CD4-positive, alpha-beta T cell treated with Interleukin-17A for 1 hour (primary cell): ENCODE data around the gene PAPOLB.

Source experiments
- DNase-seq: peaks from one replicate; pipeline ENCODE4 v3.0.0-alpha.2; 2020

Gene PAPOLB

DNA sequence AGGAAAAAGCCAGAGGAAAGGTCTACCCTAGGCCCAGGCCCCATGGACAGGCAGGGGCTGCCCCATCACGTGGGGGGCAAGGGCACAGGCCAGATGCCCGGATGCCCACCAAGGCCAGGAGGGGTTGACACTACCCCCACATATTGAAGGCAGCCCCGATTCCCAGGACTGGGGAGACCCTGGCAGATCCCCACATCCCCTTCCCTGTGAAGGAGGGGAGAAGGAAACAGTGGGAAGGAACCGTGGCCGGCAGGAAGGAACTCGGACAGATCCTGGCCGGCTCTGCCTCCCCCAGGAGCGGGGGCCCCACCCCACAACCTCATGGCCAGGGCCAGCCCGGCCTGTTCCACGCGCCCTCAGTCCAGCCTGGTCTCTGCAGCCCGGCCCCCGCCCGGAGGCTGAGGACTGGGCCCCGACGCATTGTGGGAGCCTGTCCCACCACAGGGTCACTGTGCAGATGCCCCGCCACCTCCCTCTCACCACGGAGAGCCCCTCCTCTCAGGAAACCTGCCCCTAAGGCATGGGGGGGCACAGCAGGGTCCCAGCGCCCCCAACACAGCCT is 41.3 kb downstream of the PAPOLB start:
- DNase-seq: no peak

DNA sequence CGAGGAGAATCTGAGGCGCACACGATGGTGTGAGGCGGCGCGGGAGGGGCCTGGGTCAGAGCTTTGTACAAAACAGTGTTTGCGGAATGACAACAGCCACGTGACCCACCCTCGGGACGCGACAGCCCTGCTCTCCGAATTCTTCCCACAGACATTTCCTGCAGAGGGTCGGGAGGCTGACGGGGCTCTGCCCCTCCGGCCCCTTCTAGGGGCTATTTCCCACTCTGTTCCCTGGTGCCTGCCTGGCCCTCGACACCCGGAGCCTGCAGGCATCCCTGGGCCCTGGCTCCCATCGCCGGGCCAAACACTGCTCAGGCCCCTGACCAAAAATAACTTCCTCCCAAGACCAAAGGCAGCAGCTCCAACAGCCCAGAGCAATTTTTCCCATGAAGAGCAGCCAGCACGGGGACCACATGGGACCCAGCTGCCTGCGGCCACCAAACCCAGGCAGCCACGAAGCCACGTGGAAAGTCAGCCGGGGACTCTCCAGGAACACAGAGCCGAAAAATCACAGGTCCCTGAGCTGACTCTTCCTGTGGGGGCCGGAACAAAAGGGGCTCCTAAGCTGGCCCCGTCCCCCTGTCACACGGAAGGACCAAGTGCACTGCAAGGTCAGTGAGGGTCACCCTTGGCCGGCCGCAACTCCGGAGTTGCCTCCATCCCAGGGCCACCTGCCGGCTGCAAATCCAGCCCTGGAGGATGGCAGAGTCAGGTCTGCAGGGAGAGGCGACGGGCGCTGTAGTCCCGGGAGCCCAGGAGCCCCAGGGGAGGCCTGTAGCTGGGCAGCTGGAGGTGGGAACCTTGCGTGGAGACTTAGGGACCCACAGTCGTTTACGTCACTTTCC is 42.0 kb downstream of the PAPOLB start:
- no peak for DNase-seq

DNA sequence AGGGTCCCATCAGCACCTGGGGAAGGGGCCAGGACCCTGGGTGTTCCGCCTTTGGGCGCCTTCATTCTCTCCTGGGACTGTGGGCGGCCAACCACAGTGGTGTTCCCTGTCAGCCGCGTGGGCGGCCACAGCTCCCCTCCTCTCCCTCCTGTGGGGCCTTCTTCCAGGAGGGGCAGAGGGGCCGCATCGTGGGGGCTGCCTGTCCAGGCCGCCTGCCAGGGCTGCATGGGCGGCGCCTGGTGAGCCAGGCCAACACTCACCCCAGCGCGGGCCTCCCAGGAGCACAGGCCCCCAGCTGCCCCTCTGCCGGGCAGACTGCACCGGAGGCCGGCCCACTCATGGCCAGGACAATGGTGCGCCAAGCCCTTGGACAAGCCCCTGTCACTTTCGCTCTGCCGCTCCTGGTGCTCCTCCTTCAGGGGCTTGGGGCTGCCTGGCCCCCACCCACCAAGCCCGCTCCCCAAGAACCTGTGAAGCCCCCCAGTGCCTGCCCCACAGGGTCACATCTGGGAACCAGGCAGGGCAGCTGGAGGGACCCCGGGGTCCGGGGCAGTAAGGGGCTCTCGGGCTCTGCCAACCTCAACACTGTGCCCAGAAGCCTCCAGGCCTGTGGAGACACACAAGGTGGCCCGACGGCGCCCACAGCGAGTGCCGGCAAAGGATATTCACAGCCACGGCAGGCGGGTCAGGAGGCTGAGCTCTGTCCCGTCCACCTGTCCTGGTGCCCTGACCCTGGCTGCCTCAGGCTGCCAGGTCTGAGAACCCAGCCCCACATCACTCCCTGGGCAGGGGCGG is 43.6 kb downstream of the PAPOLB start:
- no peak for DNase-seq

DNA sequence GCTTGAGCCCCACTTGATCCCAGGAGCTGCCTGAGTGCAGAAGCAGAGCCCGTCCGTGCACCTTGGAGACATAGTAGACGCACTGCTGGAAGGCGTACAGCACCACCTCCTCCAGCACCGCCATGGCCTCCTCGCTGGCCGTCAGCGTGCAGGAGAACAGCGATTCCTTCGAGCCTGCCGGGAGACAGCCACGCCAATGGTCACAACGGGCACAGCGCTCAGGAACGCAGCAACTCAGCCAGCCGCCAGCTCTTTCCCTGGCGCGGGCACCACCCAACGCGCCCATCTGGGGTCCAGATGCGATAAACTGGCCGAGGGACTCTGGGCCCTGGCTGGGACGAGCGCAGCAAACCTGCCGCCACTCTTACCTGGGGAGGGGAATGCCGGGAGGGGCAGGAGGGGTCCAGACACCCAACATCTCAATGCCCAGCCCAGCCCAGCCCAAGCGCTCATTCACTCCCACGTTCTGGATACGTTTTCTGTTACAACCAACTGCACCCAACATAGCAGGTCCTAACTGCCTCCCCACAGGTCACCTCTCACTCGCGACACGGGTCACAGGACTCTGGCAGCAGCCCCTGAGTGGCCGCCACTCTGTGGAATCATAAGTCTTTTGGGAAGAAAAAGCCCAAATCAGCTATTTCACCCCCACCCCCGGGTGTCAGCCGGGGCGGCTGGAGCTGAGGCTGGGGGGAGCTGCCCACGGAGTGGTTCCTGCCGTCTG is 44.5 kb downstream of the PAPOLB start:
- DNase-seq: no peak

DNA sequence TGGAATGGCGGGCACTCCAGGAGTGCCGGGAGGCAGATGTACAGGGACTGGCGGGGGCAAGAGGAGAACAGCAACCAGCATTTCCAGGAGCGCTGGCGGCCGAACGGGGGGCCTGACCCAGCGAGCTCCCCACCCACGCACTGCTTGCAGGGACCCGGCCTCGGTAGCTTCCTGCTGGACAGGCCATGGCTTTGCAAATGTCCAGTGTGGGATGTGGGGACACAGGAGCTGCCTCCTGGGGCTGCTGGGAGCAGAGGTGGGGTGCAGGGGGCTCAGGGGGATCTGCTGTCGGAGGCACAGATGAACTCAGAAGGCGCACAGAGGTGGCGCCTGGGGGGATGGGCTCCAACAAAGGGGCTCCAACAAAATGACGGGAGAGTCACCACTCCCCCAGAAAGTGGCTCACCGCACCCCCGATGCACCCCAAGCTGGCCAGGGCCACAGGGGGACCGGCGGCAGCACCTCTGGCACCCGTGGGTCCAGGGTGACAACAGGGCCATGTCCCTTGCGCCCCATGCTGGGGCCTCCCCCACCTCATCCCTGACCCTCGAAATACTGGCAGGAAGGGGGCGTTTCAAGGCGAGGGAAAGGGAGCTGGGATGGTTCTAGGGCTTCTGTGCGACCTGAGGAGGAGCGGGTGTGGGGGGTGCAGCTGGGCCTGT is 45.3 kb downstream of the PAPOLB start:
- DNase-seq: no peak

DNA sequence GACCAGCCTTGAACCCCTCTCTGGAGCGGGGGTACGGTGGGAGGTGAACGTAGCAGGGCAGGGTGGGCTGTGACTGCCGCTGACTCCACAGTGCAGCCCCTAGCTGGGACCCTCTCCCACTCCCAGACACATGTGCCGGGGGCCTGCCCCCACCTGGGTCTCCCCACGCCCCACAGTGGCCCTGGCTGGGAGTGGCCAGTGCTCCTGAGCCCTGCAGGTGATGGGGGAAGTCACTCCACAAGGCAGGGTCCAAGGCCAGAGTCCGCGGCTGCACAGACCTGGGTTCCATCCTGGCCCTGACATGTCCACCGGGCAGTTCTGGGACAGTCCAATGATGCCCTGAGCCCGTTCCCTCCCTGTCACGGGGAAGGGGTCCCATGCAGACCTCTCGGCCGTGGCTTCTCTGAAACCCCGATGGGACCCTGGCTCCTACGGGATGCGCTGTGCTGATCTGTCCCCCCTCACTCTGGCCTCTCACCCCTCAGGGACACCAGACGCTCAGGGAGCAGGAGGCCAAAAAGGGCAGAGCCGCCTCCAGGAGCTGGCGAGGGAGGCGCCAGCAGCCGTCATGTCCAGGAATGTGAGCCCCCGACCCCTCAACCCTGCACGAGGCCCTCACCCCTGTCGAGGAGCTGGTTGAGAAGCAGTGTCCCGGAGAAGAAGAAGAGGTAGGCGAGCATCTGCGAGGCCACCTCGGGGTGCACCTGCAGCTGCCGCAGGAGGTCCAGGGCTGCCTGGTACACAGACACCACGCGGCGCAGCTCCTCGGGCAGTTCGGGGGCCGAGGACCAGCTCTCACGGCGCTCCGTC is 46.0 kb downstream of the PAPOLB start:
- no peak for DNase-seq

DNA sequence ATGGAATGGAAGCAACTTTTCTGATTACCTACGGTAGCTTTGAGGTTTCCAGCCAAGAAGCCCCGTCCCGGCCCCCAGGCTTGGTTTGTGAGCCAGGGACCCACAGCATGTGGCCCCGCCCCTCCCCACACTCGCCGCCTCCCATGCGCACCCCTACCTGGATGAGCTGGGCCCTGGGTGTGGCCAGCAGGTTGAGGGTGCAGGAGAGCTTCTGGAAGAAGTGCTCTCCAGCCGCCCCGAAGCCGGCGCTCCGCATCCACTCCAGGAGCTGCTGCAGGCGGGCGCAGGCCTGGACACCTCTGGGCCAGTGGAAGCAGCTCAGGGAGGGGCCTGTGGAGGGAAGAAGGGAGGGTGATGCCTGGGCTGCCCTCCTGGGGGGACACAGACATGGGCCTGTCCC is 46.7 kb downstream of the PAPOLB start:
- no peak for DNase-seq

DNA sequence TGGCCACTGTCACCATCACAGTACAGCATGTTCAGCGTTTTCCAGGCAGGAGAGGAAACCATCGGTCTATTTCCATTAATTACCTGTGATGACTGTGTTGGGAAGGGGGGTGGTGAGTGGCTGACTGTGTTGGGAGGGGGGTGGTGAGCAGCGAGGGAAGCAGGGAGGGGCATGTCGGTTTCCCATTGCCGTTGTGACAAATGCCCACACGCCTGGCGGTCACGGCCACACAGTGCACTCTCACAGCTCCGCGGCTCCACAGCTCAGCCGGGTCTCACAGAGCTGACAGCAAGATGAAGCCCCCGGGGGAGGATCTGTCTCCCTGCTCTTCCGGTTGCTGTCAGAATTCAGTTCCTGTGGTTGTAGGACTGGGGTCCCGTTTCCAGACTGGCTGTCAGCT is 47.4 kb downstream of the PAPOLB start:
- no peak for DNase-seq

DNA sequence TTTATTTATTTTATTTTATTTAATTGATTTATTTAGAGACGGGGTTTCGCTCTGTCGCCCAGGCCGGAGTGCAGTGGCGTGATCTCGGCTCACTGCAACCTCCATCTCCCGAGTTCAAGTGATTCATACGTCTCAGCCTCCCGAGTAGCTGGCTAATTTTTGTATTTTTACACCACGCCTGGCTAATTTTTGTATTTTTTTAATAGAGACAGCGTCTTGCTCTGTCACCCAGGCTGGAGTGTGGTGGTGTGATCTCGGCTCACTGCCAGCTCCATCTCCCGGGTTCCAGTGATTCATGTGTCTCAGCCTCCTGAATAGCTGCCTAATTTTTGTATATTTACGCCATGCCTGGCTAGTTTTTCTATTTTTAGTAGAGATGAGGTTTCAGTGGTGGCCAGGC is 52.2 kb downstream of the PAPOLB start:
- no peak for DNase-seq

DNA sequence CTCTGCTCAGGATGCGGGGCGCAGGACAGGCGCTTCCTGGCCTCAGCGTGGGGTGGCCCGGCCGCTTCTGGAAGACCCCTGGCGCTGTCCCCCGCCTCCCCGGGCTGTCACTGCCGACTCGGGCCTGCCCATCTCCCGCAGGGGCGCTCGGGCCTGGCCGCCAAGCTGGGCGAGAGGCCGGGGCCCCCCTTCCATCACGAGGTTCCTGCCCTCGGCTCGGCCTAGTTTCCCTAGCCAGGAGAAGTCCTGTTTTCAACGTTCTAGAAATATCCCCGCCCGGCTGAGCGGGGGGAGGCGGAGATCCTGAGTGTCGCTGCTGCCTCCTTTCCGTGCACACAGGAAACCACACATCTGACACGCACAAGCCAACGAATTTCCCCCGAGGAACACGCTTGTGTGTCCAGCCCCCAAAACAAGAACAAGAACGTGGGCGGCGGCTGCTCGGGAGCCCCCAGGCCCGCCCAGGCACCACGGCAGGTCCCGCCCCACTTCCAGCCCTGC is 52.7 kb downstream of the PAPOLB start:
- peak; percentile 46 for DNase-seq

DNA sequence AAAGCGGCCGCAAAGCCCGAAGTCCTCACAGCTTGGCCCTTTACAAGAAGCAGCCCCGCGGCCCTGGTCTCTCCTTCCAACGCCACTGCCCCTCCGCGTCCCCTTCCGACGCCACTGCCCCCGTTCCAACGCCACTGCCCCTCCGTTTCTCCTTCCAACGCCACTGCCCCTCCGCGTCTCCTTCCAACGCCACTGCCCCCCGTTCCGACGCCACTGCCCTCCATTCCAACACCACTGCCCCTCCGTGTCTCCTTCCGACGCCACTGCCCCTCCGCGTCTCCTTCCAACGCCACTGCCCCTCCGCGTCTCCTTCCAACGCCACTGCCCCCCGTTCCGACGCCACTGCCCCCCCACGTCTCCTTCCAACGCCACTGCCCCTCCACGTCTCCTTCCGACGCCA is 53.3 kb downstream of the PAPOLB start:
- DNase-seq: no peak

DNA sequence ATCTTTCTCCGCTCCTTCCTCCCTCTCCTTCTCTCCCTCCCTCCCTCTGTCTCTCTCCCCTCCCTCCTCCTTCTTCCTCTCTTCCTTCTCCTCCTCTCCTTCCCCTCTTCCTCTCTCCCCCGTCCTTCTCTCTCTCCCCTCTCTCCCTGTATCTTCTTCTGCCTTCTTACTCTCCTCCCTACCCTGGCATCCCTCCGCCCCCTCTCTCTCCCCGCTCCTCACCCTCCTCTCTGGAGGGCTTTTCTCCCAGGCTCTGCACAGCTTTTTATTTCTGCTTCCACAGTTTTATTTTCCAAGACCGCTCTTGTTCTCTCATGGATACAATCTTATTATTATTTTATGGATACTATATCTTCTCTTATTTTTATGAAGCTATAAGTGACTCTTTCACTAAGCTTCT is 53.8 kb downstream of the PAPOLB start:
- no peak for DNase-seq
